IMR-90 (cell line): ENCODE measurements around the gene PPIL6. TPM values are rescaled to one million over a fixed set of nuclear protein-coding genes. Genes with fewer than 3 reads are reported as not detected.

Experiments
- ATAC-seq: fragments of 200-7000 bp; cut with Tn5 transposase; 2 replicates; pipeline ENCODE4 v1.9.1; 2020; ENCODE audit warnings: low read depth, mild to moderate bottlenecking, moderate library complexity
- BruUV-seq: library from RNA; stranded (reverse); fragments of 400-500 nt; replicated peaks from 2 replicates; lab custom pipeline; 2021; lab: Mats Ljungman, UMichigan
- CTCF ChIA-PET: fragments of 300-600 bp; formaldehyde crosslinking; extraction: SDS; loops from one replicate; lab custom pipeline; 2021; ENCODE audit warnings: antibody characterized with exemption; lab: Yijun Ruan, JAX
- POLR2A ChIA-PET: fragments of 300-600 bp; sonication (Branson Sonifier 250); formaldehyde crosslinking; loops from one replicate; lab custom pipeline; 2022; ENCODE audit warnings: antibody characterized with exemption; ENCODE audit not compliant: unreplicated experiment; lab: Charles Lee
- DNase-seq: peaks from one replicate; pipeline ENCODE4 v3.0.0; 2013
- H2AFZ ChIP-seq: replicated peaks from 2 replicates; pipeline ENCODE3; 2013; ENCODE audit warnings: low read length, mild to moderate bottlenecking; ENCODE audit not compliant: poor library complexity
- H2AK5ac ChIP-seq: 2 replicates; pipeline ENCODE4 v1.6.1; 2013; ENCODE audit warnings: low read depth, low read length, inconsistent platforms
- H2AK9ac ChIP-seq: replicated peaks from 2 replicates; pipeline ENCODE3; 2013; ENCODE audit warnings: mild to moderate bottlenecking, low read depth, low read length, moderate library complexity; ENCODE audit not compliant: poor library complexity
- H2BK120ac ChIP-seq: 2 replicates; pipeline ENCODE4 v1.6.1; 2013; ENCODE audit warnings: low read depth, low read length, inconsistent platforms
- H2BK15ac ChIP-seq: 3 replicates; pipeline ENCODE4 v1.6.1; 2013; ENCODE audit warnings: low read depth, low read length, inconsistent platforms
- H2BK20ac ChIP-seq: 2 replicates; pipeline ENCODE4 v1.6.1; 2013; ENCODE audit warnings: low read depth, mild to moderate bottlenecking, inconsistent platforms, low read length, moderate library complexity
- H2BK5ac ChIP-seq: 2 replicates; pipeline ENCODE4 v1.6.1; 2013; ENCODE audit warnings: mild to moderate bottlenecking, low read depth, low read length, inconsistent platforms; ENCODE audit not compliant: poor library complexity, severe bottlenecking
- H3K14ac ChIP-seq: replicated peaks from 2 replicates; pipeline ENCODE4 v1.6.1; 2013; ENCODE audit warnings: low read depth, low read length, inconsistent platforms
- H3K18ac ChIP-seq: 2 replicates; pipeline ENCODE4 v1.6.1; 2013; ENCODE audit warnings: low read depth, low read length, control low read depth
- H3K23ac ChIP-seq: 2 replicates; pipeline ENCODE4 v1.6.1; 2013; ENCODE audit warnings: low read depth, low read length, inconsistent platforms
- H3K27ac ChIP-seq: 2 replicates; pipeline ENCODE4 v1.5.1; 2013; ENCODE audit warnings: mild to moderate bottlenecking, control low read depth, low read length; ENCODE audit not compliant: insufficient read depth
- H3K27me3 ChIP-seq: 2 replicates; pipeline ENCODE4 v1.6.1; 2013; ENCODE audit warnings: low read length; ENCODE audit not compliant: control insufficient read depth, insufficient read depth
- H3K36me3 ChIP-seq: 2 replicates; pipeline ENCODE4 v1.6.1; 2013; ENCODE audit warnings: low read length, mixed read lengths; ENCODE audit not compliant: control insufficient read depth, insufficient read depth
- H3K4ac ChIP-seq: 2 replicates; pipeline ENCODE4 v1.6.1; 2013; ENCODE audit warnings: low read depth, low read length, inconsistent platforms
- H3K4me1 ChIP-seq: 2 replicates; pipeline ENCODE4 v1.6.1; 2013; ENCODE audit warnings: low read length, mixed read lengths; ENCODE audit not compliant: control insufficient read depth, insufficient read depth
- H3K4me2 ChIP-seq: 2 replicates; pipeline ENCODE4 v1.6.1; 2013; ENCODE audit warnings: low read depth, mild to moderate bottlenecking, control low read depth, low read length, moderate library complexity
- H3K4me3 ChIP-seq: 2 replicates; pipeline ENCODE4 v1.5.1; 2013; ENCODE audit warnings: low read depth, mild to moderate bottlenecking, control low read depth, low read length, moderate library complexity; ENCODE audit not compliant: insufficient read depth
- H3K56ac ChIP-seq: 2 replicates; pipeline ENCODE4 v1.6.1; 2013; ENCODE audit warnings: low read length, inconsistent platforms; ENCODE audit not compliant: insufficient read depth; ENCODE audit errors: extremely low read depth
- H3K79me1 ChIP-seq, 2 experiments: 2 replicates each; pipeline ENCODE4 v1.6.1; 2013; ENCODE audit warnings: low read length in 2 of 2, inconsistent platforms in 1 of 2, low read depth in 1 of 2
- H3K9ac ChIP-seq: 2 replicates; pipeline ENCODE4 v1.6.1; 2013; ENCODE audit warnings: low read depth, low read length, control low read depth
- H3K9me1 ChIP-seq: 2 replicates; pipeline ENCODE4 v1.6.1; 2013; ENCODE audit warnings: low read length, inconsistent platforms; ENCODE audit not compliant: insufficient read depth
- H3K9me3 ChIP-seq: 2 replicates; pipeline ENCODE4 v1.6.1; 2013; ENCODE audit warnings: low read length; ENCODE audit not compliant: control insufficient read depth, insufficient read depth
- H4K20me1 ChIP-seq: 2 replicates; pipeline ENCODE4 v1.6.1; 2013; ENCODE audit warnings: low read length, inconsistent platforms; ENCODE audit not compliant: insufficient read depth
- H4K5ac ChIP-seq: 2 replicates; pipeline ENCODE4 v1.6.1; 2013; ENCODE audit warnings: mild to moderate bottlenecking, low read depth, low read length, control low read depth
- H4K8ac ChIP-seq, 2 experiments: 2 replicates each; pipeline ENCODE4 v1.6.1; 2013; ENCODE audit warnings: low read depth in 2 of 2, low read length in 2 of 2, control low read depth in 1 of 2, inconsistent platforms in 1 of 2
- H4K91ac ChIP-seq: 2 replicates; pipeline ENCODE4 v1.6.1; 2013; ENCODE audit warnings: low read depth, low read length, inconsistent platforms; ENCODE audit not compliant: insufficient read depth
- CHD1 ChIP-seq: IDR thresholded peaks from 2 replicates; pipeline ENCODE4 v1.6.1; 2012; ENCODE audit warnings: low read depth, low read length, improper control_type of control experiment
- ELK1 ChIP-seq: fragments of 150-350 bp; IDR thresholded peaks from 2 replicates; pipeline ENCODE4 v1.6.1; 2016; ENCODE audit warnings: low read depth, mild to moderate bottlenecking, low read length, moderate library complexity, borderline replicate concordance
- RCOR1 ChIP-seq: IDR thresholded peaks from 2 replicates; pipeline ENCODE4 v1.6.1; 2012; ENCODE audit warnings: mild to moderate bottlenecking, low read length, improper control_type of control experiment; ENCODE audit not compliant: insufficient replicate concordance
- RFX5 ChIP-seq: IDR thresholded peaks from 2 replicates; pipeline ENCODE4 v1.8.0; 2012; ENCODE audit warnings: low read depth, mild to moderate bottlenecking, low read length, moderate library complexity
- USF2 ChIP-seq: fragments of 150-350 bp; IDR thresholded peaks from 2 replicates; pipeline ENCODE4 v1.6.1; 2017; ENCODE audit warnings: mild to moderate bottlenecking, antibody characterized with exemption, low read length, low read depth
- WGBS, 2 experiments: methylation state at CpG; one replicate each; pipeline versions ENCODE4 v1.1.5 to v1.1.7; 2013; ENCODE audit warnings: missing lambda C conversion rate in 2 of 2; ENCODE audit not compliant: insufficient read length in 1 of 2; ENCODE audit errors: extremely low coverage in 2 of 2; 5-methylcytosine and 5-hydroxymethylcytosine counted together
- dilution Hi-C: fragments of 300-500 bp; cut with HindIII; formaldehyde crosslinking; loops from one replicate; pipeline ENCODE4 v1.14.3; 2018; ENCODE audit warnings: low sequenced_read_pairs; ENCODE audit not compliant: unreplicated experiment
- in situ Hi-C: fragments of 300-500 bp; cut with MboI; formaldehyde crosslinking; loops from 3 replicates; pipeline ENCODE4 v1.14.3; 2019; ENCODE audit warnings: low sequenced_read_pairs, inconsistent platforms, mixed read lengths
- intact Hi-C: fragments of 100-400 bp; cut with micrococcal nuclease; formaldehyde crosslinking; loops from 2 replicates; pipeline ENCODE4 v1.10.0; 2022
- polyA plus RNA-seq, 3 experiments: library from polyadenylated mRNA; depleted of rRNA; stranded (reverse); fragments of >200 nt; gene quantifications; 2 replicates each; pipeline ENCODE4 v1.2.3, GENCODE V29; 2012; ENCODE audit warnings: low replicate concordance in 1 of 3
- total RNA-seq: library from RNA; depleted of rRNA; stranded (reverse); fragments of >200 nt; gene quantifications from 2 replicates; pipeline ENCODE4 v1.2.3, GENCODE V29; 2012

Gene PPIL6
- total and polyA plus RNA-seq, 2 of the 4 experiments (the other 2 are of a cell fraction) = 0.15 to 0.18 TPM

GRCh38 chr6:109450801-109451200, 10.4 kb upstream of the PPIL6 start:
- H3K14ac ChIP-seq = no peak overlapping the region
- H4K8ac ChIP-seq = no peak overlapping the region
- no peak overlapping the region for H2BK5ac ChIP-seq
- no peak overlapping the region for H2BK120ac ChIP-seq
- no peak for ATAC-seq
- no peak overlapping the region for H3K9ac ChIP-seq
- TF ChIP-seq ELK1 (no peak), RCOR1 (no peak), RFX5 (no peak), CHD1 (no peak), USF2 (no peak)
- no peak overlapping the region for H4K5ac ChIP-seq
- in situ Hi-C loops = no loop called here
- ChIA-PET POLR2A (no interaction called here), CTCF (no interaction called here)
- no peak overlapping the region for H3K4ac ChIP-seq
- H3K79me1 ChIP-seq = peaks cover 17 to 49% of the 10 kb centered on the region in 2 experiments
- no TSS peak for BruUV-seq
- no peak overlapping the region for H2AFZ ChIP-seq
- WGBS, 2 experiments = no CpG with 5 or more reads among the region's 3 CpGs
- H3K4me1 ChIP-seq = peaks cover 4% of the 10 kb centered on the region; the same call in 1 of the 2 replicates
- H2AK5ac ChIP-seq = no peak overlapping the region
- peaks cover 19% of the 10 kb centered on the region for H3K9me1 ChIP-seq
- no peak overlapping the region for H2AK9ac ChIP-seq
- dilution Hi-C loops = no loop called here
- H3K36me3 ChIP-seq = peaks cover 53% of the 10 kb centered on the region
- peaks cover 7% of the 10 kb centered on the region; the same call in 1 of the 2 replicates for H4K20me1 ChIP-seq
- H2BK15ac ChIP-seq = no peak overlapping the region
- no peak overlapping the region for H3K23ac ChIP-seq
- intact Hi-C loops = no loop called here
- no peaks in the 10 kb centered on the region for H3K27me3 ChIP-seq
- H2BK20ac ChIP-seq = no peak overlapping the region
- H3K27ac ChIP-seq = no peak overlapping the region
- H3K18ac ChIP-seq = no peak overlapping the region
- no peak overlapping the region for H3K4me3 ChIP-seq
- H3K56ac ChIP-seq = no peak overlapping the region
- DNase-seq = no peak
- no peak overlapping the region for H3K4me2 ChIP-seq
- no peaks in the 10 kb centered on the region for H3K9me3 ChIP-seq
- no peak overlapping the region for H4K91ac ChIP-seq
